ENCODE results near the gene FAM210A.

The FAM210A gene

GRCh38 chr18:13735681-13736080, 9.3 kb upstream of the FAM210A start:
- no peak overlapping the region for H3K4me3 ChIP-seq (ENCODE audit: insufficient read depth, low read depth, low read length)
- H3K9me3 ChIP-seq (ENCODE audit: control insufficient read depth, low read length) = no peaks in the 10 kb centered on the region
- no peaks in the 10 kb centered on the region for H3K27me3 ChIP-seq (ENCODE audit: control insufficient read depth, insufficient read depth, low read length, poor library complexity, severe bottlenecking)
- H3K4me1 ChIP-seq (ENCODE audit: control insufficient read depth, insufficient read depth, low read length) = no peaks in the 10 kb centered on the region
- WGBS, 2 experiments = 89 to 100% methylated on average over 1 of the region's 2 CpGs
- no peak overlapping the region for H3K27ac ChIP-seq (ENCODE audit: insufficient read depth, low read depth, low read length, poor library complexity, severe bottlenecking)
- peaks cover 37% of the 10 kb centered on the region for H3K36me3 ChIP-seq (ENCODE audit: control insufficient read depth, insufficient read depth, low read length)

- 100% methylated on average over 1 of the region's 1 CpG for WGBS, 2 experiments
These were observed 4.1 kb upstream of the FAM210A start for GRCh38 chr18:13730481-13730880.

GRCh38 chr18:13726972-13727331, 594 bp upstream of the FAM210A start:
- Histone ChIP-seq H3K4me1 (ENCODE audit: control insufficient read depth, insufficient read depth, low read length) (peaks cover 3% of the 10 kb centered on the region), H3K27ac (ENCODE audit: insufficient read depth, low read depth, low read length, poor library complexity, severe bottlenecking) (peak overlapping the region; percentile 80), H3K36me3 (ENCODE audit: control insufficient read depth, insufficient read depth, low read length) (no peaks in the 10 kb centered on the region), H3K4me3 (ENCODE audit: insufficient read depth, low read depth, low read length) (peak overlapping the region; percentile 96), H3K27me3 (ENCODE audit: control insufficient read depth, insufficient read depth, low read length, poor library complexity, severe bottlenecking) (no peaks in the 10 kb centered on the region), H3K9me3 (ENCODE audit: control insufficient read depth, low read length) (no peaks in the 10 kb centered on the region)
- 1% methylated on average over 30 of the region's 30 CpGs for WGBS, 2 experiments

More at GRCh38 chr18:13730481-13730880, 4.1 kb upstream of the FAM210A start:
- Histone ChIP-seq H3K9me3 (ENCODE audit: control insufficient read depth, low read length) (no peaks in the 10 kb centered on the region), H3K4me3 (ENCODE audit: insufficient read depth, low read depth, low read length) (no peak overlapping the region), H3K4me1 (ENCODE audit: control insufficient read depth, insufficient read depth, low read length) (peaks cover 3% of the 10 kb centered on the region), H3K27me3 (ENCODE audit: control insufficient read depth, insufficient read depth, low read length, poor library complexity, severe bottlenecking) (no peaks in the 10 kb centered on the region), H3K27ac (ENCODE audit: insufficient read depth, low read depth, low read length, poor library complexity, severe bottlenecking) (no peak overlapping the region), H3K36me3 (ENCODE audit: control insufficient read depth, insufficient read depth, low read length) (peaks cover 14% of the 10 kb centered on the region)

GRCh38 chr18:13725566-13726231, 659 bp downstream of the FAM210A start:
- Histone ChIP-seq H3K36me3 (ENCODE audit: control insufficient read depth, insufficient read depth, low read length) (no peaks in the 10 kb centered on the region), H3K4me3 (ENCODE audit: insufficient read depth, low read depth, low read length) (peak overlapping the region; percentile 96), H3K9me3 (ENCODE audit: control insufficient read depth, low read length) (no peaks in the 10 kb centered on the region), H3K27ac (ENCODE audit: insufficient read depth, low read depth, low read length, poor library complexity, severe bottlenecking) (no peak overlapping the region), H3K4me1 (ENCODE audit: control insufficient read depth, insufficient read depth, low read length) (peaks cover 3% of the 10 kb centered on the region), H3K27me3 (ENCODE audit: control insufficient read depth, insufficient read depth, low read length, poor library complexity, severe bottlenecking) (no peaks in the 10 kb centered on the region)
- 8 to 10% methylated on average over 35 of the region's 35 CpGs for WGBS, 2 experiments

- Histone ChIP-seq H3K4me3 (ENCODE audit: insufficient read depth, low read depth, low read length) (no peak overlapping the region), H3K9me3 (ENCODE audit: control insufficient read depth, low read length) (no peaks in the 10 kb centered on the region), H3K4me1 (ENCODE audit: control insufficient read depth, insufficient read depth, low read length) (no peaks in the 10 kb centered on the region), H3K36me3 (ENCODE audit: control insufficient read depth, insufficient read depth, low read length) (no peaks in the 10 kb centered on the region), H3K27me3 (ENCODE audit: control insufficient read depth, insufficient read depth, low read length, poor library complexity, severe bottlenecking) (no peaks in the 10 kb centered on the region), H3K27ac (ENCODE audit: insufficient read depth, low read depth, low read length, poor library complexity, severe bottlenecking) (no peak overlapping the region)
- WGBS, 2 experiments = 88% methylated on average over 1 of the region's 1 CpG; no CpG with 5 or more reads in 1 of the 2 experiments
These were observed 5.5 kb downstream of the FAM210A start for GRCh38 chr18:13720847-13721246.

DNA sequence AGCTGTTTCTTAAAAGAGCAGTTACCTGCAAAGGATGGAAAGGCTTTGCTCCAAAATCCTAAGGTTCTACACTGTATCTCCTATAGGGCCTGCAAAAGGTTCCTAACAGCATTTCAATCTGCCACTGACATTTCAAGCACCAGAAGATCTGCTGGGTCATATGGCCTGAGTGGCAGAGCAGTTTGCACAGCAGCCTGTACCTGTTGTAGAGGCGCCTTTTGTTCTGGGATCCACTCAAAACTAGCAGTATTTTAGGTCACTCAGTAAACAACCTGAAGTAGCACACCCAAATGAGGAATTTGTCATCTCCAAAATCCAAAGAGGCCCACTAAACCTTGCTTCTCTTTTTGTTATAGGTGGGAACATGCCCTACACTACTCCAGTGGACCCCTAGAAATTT, 6.2 kb downstream of the FAM210A start:
- no peaks in the 10 kb centered on the region for H3K36me3 ChIP-seq (ENCODE audit: control insufficient read depth, insufficient read depth, low read length)
- no peak overlapping the region for H3K4me3 ChIP-seq (ENCODE audit: insufficient read depth, low read depth, low read length)
- WGBS, 2 experiments = 85 to 91% methylated on average over 1 of the region's 1 CpG
- no peaks in the 10 kb centered on the region for H3K4me1 ChIP-seq (ENCODE audit: control insufficient read depth, insufficient read depth, low read length)
- no peaks in the 10 kb centered on the region for H3K27me3 ChIP-seq (ENCODE audit: control insufficient read depth, insufficient read depth, low read length, poor library complexity, severe bottlenecking)
- no peak overlapping the region for H3K27ac ChIP-seq (ENCODE audit: insufficient read depth, low read depth, low read length, poor library complexity, severe bottlenecking)
- no peaks in the 10 kb centered on the region for H3K9me3 ChIP-seq (ENCODE audit: control insufficient read depth, low read length)

GRCh38 chr18:13716916-13717315, 9.4 kb downstream of the FAM210A start:
- H3K36me3 ChIP-seq (ENCODE audit: control insufficient read depth, insufficient read depth, low read length) = no peaks in the 10 kb centered on the region
- WGBS, 2 experiments = 92 to 94% methylated on average over 4 of the region's 4 CpGs
- H3K4me1 ChIP-seq (ENCODE audit: control insufficient read depth, insufficient read depth, low read length) = no peaks in the 10 kb centered on the region
- H3K9me3 ChIP-seq (ENCODE audit: control insufficient read depth, low read length) = no peaks in the 10 kb centered on the region
- H3K4me3 ChIP-seq (ENCODE audit: insufficient read depth, low read depth, low read length) = no peak overlapping the region
- H3K27ac ChIP-seq (ENCODE audit: insufficient read depth, low read depth, low read length, poor library complexity, severe bottlenecking) = no peak overlapping the region
- no peaks in the 10 kb centered on the region for H3K27me3 ChIP-seq (ENCODE audit: control insufficient read depth, insufficient read depth, low read length, poor library complexity, severe bottlenecking)

- no peak overlapping the region for H3K4me3 ChIP-seq (ENCODE audit: insufficient read depth, low read depth, low read length)
- H3K4me1 ChIP-seq (ENCODE audit: control insufficient read depth, insufficient read depth, low read length) = no peaks in the 10 kb centered on the region
- H3K9me3 ChIP-seq (ENCODE audit: control insufficient read depth, low read length) = no peaks in the 10 kb centered on the region
- WGBS, 2 experiments = 98 to 100% methylated on average over 2 of the region's 2 CpGs
- H3K27ac ChIP-seq (ENCODE audit: insufficient read depth, low read depth, low read length, poor library complexity, severe bottlenecking) = no peak overlapping the region
- H3K27me3 ChIP-seq (ENCODE audit: control insufficient read depth, insufficient read depth, low read length, poor library complexity, severe bottlenecking) = no peaks in the 10 kb centered on the region
- H3K36me3 ChIP-seq (ENCODE audit: control insufficient read depth, insufficient read depth, low read length) = no peaks in the 10 kb centered on the region
These were observed 11.0 kb downstream of the FAM210A start for GRCh38 chr18:13715330-13715729.

- Histone ChIP-seq H3K27me3 (ENCODE audit: control insufficient read depth, insufficient read depth, low read length, poor library complexity, severe bottlenecking) (no peaks in the 10 kb centered on the region), H3K36me3 (ENCODE audit: control insufficient read depth, insufficient read depth, low read length) (no peaks in the 10 kb centered on the region), H3K27ac (ENCODE audit: insufficient read depth, low read depth, low read length, poor library complexity, severe bottlenecking) (no peak overlapping the region), H3K4me1 (ENCODE audit: control insufficient read depth, insufficient read depth, low read length) (no peaks in the 10 kb centered on the region), H3K9me3 (ENCODE audit: control insufficient read depth, low read length) (no peaks in the 10 kb centered on the region), H3K4me3 (ENCODE audit: insufficient read depth, low read depth, low read length) (no peak overlapping the region)
- WGBS, 2 experiments = 84 to 85% methylated on average over 8 of the region's 8 CpGs
These were observed 12.8 kb downstream of the FAM210A start for GRCh38 chr18:13713455-13714055.

DNA sequence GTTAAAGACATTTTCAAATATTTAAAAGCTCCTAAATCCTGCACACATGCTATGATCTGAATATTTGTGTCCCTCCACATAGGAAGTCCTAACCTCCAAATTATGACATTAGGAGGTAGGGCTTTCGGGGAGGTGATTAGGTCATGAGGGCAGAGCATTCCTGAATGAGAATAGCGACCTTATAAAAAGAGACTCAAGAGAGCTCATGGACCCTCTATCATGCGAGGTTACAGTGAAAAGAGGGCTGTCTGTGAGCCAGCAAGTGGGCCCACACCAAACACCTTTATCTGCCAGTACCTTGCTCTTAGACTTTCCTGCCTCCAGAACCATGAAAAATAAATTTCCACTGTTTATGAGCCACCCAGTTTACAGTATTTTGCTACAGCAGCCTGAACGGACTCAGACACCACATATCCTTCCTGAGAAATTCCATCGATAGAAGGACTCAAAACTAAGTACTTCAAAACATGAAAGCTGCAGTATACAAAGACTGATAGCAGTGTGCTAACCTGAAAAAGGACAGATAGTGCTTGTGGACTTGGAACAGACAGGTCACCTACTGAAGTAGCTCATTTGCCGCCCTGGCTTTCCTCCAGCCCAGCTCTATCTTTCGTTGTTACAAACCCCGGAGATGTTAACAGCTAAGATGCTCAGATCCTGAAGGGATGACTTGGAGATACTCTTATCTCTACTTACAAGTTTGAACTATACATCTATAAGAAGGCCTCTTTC, 13.8 kb downstream of the FAM210A start:
- 77% methylated on average over 8 of the region's 8 CpGs for WGBS, 2 experiments
- no peaks in the 10 kb centered on the region for H3K4me1 ChIP-seq (ENCODE audit: control insufficient read depth, insufficient read depth, low read length)
- no peak overlapping the region for H3K27ac ChIP-seq (ENCODE audit: insufficient read depth, low read depth, low read length, poor library complexity, severe bottlenecking)
- no peaks in the 10 kb centered on the region for H3K36me3 ChIP-seq (ENCODE audit: control insufficient read depth, insufficient read depth, low read length)
- no peaks in the 10 kb centered on the region for H3K27me3 ChIP-seq (ENCODE audit: control insufficient read depth, insufficient read depth, low read length, poor library complexity, severe bottlenecking)
- H3K4me3 ChIP-seq (ENCODE audit: insufficient read depth, low read depth, low read length) = no peak overlapping the region
- H3K9me3 ChIP-seq (ENCODE audit: control insufficient read depth, low read length) = no peaks in the 10 kb centered on the region

Measured in ectodermal cell (in vitro differentiated cells).